Esophagus muscularis mucosa (tissue), 4 donors: ENCODE measurements around the gene PNRC2.

Experiments used
- EP300 ChIP-seq: sonication (generic); formaldehyde crosslinking; IDR thresholded peaks from one replicate; pipeline ENCODE4 v1.6.1; 2017; ENCODE audit warnings: antibody characterized with exemption
- POLR2A ChIP-seq: fragments of 450-650 bp; IDR thresholded peaks from one replicate; pipeline ENCODE4 v1.6.1; 2017; ENCODE audit warnings: antibody characterized with exemption, moderate library complexity, mild to moderate bottlenecking, low read depth
- POLR2AphosphoS5 ChIP-seq, 2 donors: sonication (generic); formaldehyde crosslinking; IDR thresholded peaks; one replicate each; pipeline ENCODE4 v1.6.1; 2017; ENCODE audit warnings: antibody characterized with exemption in 2 of 2
- TF ChIP-seq, protein P1 (sequence below), 3 experiments: fragments of 200-600 bp in 2 of 3; fragments of 450-650 bp in 1 of 3; sonication (generic) in 2 of 3; IDR thresholded peaks; one replicate each; pipeline ENCODE4 v1.5.1; 2017 to 2019; ENCODE audit warnings: antibody characterized with exemption in 3 of 3, mild to moderate bottlenecking in 2 of 3, moderate library complexity in 1 of 3

GRCh38 chr1:24002695-24003094 lies 43.1 kb downstream of the PNRC2 start:
- TF ChIP-seq, protein P1, sequence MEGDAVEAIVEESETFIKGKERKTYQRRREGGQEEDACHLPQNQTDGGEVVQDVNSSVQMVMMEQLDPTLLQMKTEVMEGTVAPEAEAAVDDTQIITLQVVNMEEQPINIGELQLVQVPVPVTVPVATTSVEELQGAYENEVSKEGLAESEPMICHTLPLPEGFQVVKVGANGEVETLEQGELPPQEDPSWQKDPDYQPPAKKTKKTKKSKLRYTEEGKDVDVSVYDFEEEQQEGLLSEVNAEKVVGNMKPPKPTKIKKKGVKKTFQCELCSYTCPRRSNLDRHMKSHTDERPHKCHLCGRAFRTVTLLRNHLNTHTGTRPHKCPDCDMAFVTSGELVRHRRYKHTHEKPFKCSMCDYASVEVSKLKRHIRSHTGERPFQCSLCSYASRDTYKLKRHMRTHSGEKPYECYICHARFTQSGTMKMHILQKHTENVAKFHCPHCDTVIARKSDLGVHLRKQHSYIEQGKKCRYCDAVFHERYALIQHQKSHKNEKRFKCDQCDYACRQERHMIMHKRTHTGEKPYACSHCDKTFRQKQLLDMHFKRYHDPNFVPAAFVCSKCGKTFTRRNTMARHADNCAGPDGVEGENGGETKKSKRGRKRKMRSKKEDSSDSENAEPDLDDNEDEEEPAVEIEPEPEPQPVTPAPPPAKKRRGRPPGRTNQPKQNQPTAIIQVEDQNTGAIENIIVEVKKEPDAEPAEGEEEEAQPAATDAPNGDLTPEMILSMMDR (IDR thresholded peaks at IDR 0.05), result no peak
- TF ChIP-seq POLR2A (no peak), EP300 (no peak), POLR2AphosphoS5 (IDR thresholded peaks at IDR 0.05) (no peak)
